ENCODE data around the gene COPB1.

The COPB1 gene

DNA sequence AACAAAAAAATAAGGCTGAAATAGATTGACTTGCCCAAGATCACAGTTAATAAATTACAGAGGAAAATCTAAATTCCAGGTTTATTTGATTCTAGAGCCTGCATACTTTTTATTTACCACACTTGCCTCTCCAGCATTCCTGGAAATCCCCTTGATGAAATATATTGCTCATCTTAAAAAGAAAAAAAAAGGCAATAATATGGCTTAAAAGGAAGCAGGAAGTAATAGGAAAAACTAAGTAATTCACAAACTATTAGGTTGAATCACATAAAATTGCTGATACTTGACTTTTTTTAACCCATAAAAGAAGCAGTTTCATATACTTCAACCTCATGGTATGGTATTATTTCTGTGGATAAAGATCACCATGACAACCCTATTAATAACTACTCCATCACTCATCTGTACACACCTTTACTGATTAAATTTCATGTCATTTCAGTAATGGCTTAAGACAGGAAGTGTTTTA, 52.9 kb downstream of the COPB1 start:
- Histone ChIP-seq H3K4me1 (ENCODE audit: low read length) (peaks cover 11% of the 10 kb centered on the region), H2AFZ (ENCODE audit: low read depth, low read length) (no peak overlapping the region), H3K79me2 (ENCODE audit: low read length) (no peaks in the 10 kb centered on the region), H3K4me2 (ENCODE audit: low read length) (no peak overlapping the region), H3K27me3 (ENCODE audit: low read depth, low read length) (no peaks in the 10 kb centered on the region), H3K36me3 (replicated peaks; ENCODE audit: low read depth, low read length) (peaks cover 2% of the 10 kb centered on the region), H4K20me1 (ENCODE audit: insufficient read depth, low read length) (no peaks in the 10 kb centered on the region), H3K9me3 (ENCODE audit: insufficient read depth, low read length) (no peaks in the 10 kb centered on the region), H3K27ac (ENCODE audit: low read length) (no peak overlapping the region), H3K4me3 (ENCODE audit: low read length) (no peak overlapping the region), H3K9ac (ENCODE audit: low read length) (no peak overlapping the region)
- no peak for TF ChIP-seq EZH2phosphoT487 (IDR thresholded peaks at IDR 0.05; ENCODE audit: low read depth)
- TF ChIP-seq, protein P1, sequence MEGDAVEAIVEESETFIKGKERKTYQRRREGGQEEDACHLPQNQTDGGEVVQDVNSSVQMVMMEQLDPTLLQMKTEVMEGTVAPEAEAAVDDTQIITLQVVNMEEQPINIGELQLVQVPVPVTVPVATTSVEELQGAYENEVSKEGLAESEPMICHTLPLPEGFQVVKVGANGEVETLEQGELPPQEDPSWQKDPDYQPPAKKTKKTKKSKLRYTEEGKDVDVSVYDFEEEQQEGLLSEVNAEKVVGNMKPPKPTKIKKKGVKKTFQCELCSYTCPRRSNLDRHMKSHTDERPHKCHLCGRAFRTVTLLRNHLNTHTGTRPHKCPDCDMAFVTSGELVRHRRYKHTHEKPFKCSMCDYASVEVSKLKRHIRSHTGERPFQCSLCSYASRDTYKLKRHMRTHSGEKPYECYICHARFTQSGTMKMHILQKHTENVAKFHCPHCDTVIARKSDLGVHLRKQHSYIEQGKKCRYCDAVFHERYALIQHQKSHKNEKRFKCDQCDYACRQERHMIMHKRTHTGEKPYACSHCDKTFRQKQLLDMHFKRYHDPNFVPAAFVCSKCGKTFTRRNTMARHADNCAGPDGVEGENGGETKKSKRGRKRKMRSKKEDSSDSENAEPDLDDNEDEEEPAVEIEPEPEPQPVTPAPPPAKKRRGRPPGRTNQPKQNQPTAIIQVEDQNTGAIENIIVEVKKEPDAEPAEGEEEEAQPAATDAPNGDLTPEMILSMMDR (IDR thresholded peaks at IDR 0.05; ENCODE audit: low read depth, low read length) = no peak

DNA sequence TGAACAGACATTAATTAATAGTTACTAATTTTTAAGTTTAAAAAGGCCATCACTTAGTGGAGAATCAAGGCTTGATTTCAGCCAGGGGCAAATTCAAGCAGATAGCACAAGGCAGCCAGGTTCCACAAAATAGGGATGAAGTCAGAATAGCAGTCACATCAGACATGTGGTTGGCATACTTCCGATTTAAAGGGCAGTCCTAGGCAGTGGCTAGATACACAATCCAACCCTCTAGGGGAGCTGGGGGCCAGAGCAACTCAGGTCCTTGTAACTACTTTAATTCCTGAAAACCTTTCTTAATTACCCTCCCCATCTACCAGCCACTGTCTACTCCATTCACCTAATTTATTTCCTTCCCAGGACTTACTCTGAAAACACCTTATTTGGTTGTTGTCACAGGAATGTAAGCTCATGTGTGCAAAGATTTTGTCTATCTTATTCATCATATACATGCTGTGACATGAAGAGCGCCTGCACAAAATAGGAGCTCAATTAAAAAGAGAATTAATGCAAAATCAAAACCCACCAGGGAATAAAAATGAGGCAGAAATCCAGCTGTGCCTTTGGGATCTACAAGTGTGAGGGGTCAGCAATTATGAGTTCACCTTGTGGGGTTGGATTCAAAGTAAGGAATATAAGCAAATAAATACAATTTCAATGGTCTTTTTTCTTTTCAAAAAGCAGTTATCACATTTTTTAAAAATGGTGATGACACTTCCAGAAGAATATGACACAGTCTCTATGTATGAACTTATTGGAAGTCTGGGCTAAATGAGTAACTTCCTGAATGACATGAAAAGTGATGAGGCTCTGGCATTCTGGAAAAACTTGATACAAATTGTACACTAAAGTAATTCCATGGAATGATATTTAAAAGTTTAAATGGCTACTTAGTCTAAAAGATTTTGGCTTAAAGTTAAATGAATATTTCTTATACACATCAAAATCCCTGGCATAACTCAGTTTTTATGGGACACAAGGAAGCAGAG, 53.8 kb downstream of the COPB1 start:
- no peak overlapping the region for H3K4me3 ChIP-seq (ENCODE audit: low read length)
- no peaks in the 10 kb centered on the region for H4K20me1 ChIP-seq (ENCODE audit: insufficient read depth, low read length)
- TF ChIP-seq, protein P1 (IDR thresholded peaks at IDR 0.05; ENCODE audit: low read depth, low read length) = no peak
- no peak for TF ChIP-seq EZH2phosphoT487 (IDR thresholded peaks at IDR 0.05; ENCODE audit: low read depth)
- no peaks in the 10 kb centered on the region for H3K27me3 ChIP-seq (ENCODE audit: low read depth, low read length)
- no peak overlapping the region for H3K27ac ChIP-seq (ENCODE audit: low read length)
- H3K4me2 ChIP-seq (ENCODE audit: low read length) = no peak overlapping the region
- H2AFZ ChIP-seq (ENCODE audit: low read depth, low read length) = no peak overlapping the region
- H3K9me3 ChIP-seq (ENCODE audit: insufficient read depth, low read length) = no peaks in the 10 kb centered on the region
- H3K79me2 ChIP-seq (ENCODE audit: low read length) = no peaks in the 10 kb centered on the region
- H3K36me3 ChIP-seq (replicated peaks; ENCODE audit: low read depth, low read length) = no peaks in the 10 kb centered on the region
- no peak overlapping the region for H3K9ac ChIP-seq (ENCODE audit: low read length)
- H3K4me1 ChIP-seq (ENCODE audit: low read length) = peaks cover 9% of the 10 kb centered on the region

DNA sequence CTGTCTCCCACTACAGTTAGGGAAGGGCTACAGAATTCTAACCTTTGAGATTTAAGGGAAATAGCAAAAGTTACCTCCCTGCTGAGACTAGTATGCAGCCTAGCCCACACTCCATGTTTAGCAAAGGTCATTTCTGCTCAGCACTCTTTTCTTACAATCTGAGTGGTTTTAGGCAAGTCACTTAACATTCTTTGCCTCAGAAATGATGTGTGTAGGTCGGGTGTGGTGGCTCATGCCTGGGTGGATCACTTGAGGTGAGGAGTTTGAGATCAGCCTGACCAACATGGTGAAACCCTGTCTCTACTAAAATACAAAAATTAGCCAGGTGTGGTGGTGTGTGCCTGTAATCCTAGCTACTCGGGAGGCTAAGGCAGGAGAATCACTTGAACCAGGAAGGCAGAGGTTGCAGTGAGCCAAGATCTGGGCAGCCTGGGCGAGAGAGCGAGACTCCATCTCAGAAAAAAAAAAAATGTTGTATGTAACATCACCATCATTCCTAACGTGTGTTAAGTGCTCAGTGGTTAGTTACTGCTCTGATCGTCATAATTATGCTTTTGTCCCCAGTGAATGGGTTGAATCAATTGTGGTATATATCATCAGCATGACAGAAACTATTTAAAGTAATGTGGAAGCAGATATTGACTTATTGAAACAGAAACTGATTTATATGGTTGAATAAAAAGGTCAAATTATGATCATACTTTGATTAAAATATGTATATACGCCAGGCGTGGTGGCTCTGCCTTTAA, 55.0 kb downstream of the COPB1 start:
- no peak overlapping the region for H3K4me2 ChIP-seq (ENCODE audit: low read length)
- H4K20me1 ChIP-seq (ENCODE audit: insufficient read depth, low read length) = no peaks in the 10 kb centered on the region
- H3K36me3 ChIP-seq (replicated peaks; ENCODE audit: low read depth, low read length) = no peaks in the 10 kb centered on the region
- H3K9ac ChIP-seq (ENCODE audit: low read length) = no peak overlapping the region
- peaks cover 9% of the 10 kb centered on the region for H3K4me1 ChIP-seq (ENCODE audit: low read length)
- no peaks in the 10 kb centered on the region for H3K27me3 ChIP-seq (ENCODE audit: low read depth, low read length)
- TF ChIP-seq, protein P1 (IDR thresholded peaks at IDR 0.05; ENCODE audit: low read depth, low read length) = no peak
- no peak for TF ChIP-seq EZH2phosphoT487 (IDR thresholded peaks at IDR 0.05; ENCODE audit: low read depth)
- no peak overlapping the region for H3K4me3 ChIP-seq (ENCODE audit: low read length)
- H2AFZ ChIP-seq (ENCODE audit: low read depth, low read length) = no peak overlapping the region
- H3K79me2 ChIP-seq (ENCODE audit: low read length) = no peaks in the 10 kb centered on the region
- H3K9me3 ChIP-seq (ENCODE audit: insufficient read depth, low read length) = no peaks in the 10 kb centered on the region
- no peak overlapping the region for H3K27ac ChIP-seq (ENCODE audit: low read length)

DNA sequence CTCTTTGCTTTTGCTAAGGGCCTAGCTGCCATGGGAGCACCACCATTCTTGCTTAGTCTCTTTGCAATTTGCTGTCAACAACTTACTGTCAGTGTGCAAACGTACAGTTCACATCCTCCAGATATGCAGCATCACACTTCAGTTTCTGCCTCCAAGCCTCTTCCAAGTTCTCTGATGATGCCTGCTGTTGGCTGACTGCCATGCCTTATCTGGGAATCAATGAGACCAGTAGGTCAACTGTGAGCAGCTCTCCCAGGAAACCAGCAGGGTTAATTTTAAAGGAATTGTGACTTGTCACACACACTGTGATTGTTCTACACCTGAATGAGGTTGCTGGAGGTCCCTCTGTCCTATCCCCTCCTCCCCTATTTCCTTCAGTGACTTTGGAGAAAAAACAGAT, 56.0 kb downstream of the COPB1 start:
- no peak overlapping the region for H3K4me2 ChIP-seq (ENCODE audit: low read length)

More for the DNA sequence above, 56.0 kb downstream of the COPB1 start:
- Histone ChIP-seq H4K20me1 (ENCODE audit: insufficient read depth, low read length) (no peaks in the 10 kb centered on the region), H3K4me1 (ENCODE audit: low read length) (peaks cover 9% of the 10 kb centered on the region), H2AFZ (ENCODE audit: low read depth, low read length) (no peak overlapping the region), H3K36me3 (replicated peaks; ENCODE audit: low read depth, low read length) (no peaks in the 10 kb centered on the region), H3K9me3 (ENCODE audit: insufficient read depth, low read length) (no peaks in the 10 kb centered on the region), H3K79me2 (ENCODE audit: low read length) (no peaks in the 10 kb centered on the region), H3K4me3 (ENCODE audit: low read length) (no peak overlapping the region), H3K27me3 (ENCODE audit: low read depth, low read length) (no peaks in the 10 kb centered on the region), H3K27ac (ENCODE audit: low read length) (no peak overlapping the region), H3K9ac (ENCODE audit: low read length) (no peak overlapping the region)
- no peak for TF ChIP-seq EZH2phosphoT487 (IDR thresholded peaks at IDR 0.05; ENCODE audit: low read depth)
- TF ChIP-seq, protein P1 (IDR thresholded peaks at IDR 0.05; ENCODE audit: low read depth, low read length) = no peak

All from OCI-LY3 (cell line).